ENCODE data around the gene TMX4. TPM values are rescaled to one million over a fixed set of nuclear protein-coding genes. Genes with fewer than 3 reads are reported as not detected.

TMX4 gene
- polyA plus RNA-seq, 1 donor (not counting 4 experiments of a cell fraction or from before 2014, with no cell fraction given) = 5.9 TPM

GRCh38 chr20:7974785-7975435, 44.7 kb downstream of the TMX4 start:
- dilution Hi-C loops (cut with MboI; ENCODE audit: extremely low pct_ligation_motif_present, low sequenced_read_pairs) = no loop called here
- Histone ChIP-seq H3K9ac (ENCODE audit: control insufficient read depth, extremely low read depth, insufficient read depth, low read length) (no peak overlapping the region), H2AFZ (ENCODE audit: control insufficient read depth, low read length) (no peak overlapping the region), H3K4me2 (ENCODE audit: control insufficient read depth, extremely low read depth, insufficient read depth, low read depth, low read length) (no peak overlapping the region), H3K27ac (ENCODE audit: control insufficient read depth, insufficient read depth, low read length) (no peak overlapping the region), H3K36me3 (ENCODE audit: control insufficient read depth in 2 of 2, extremely low read depth in 1 of 2, insufficient read depth in 2 of 2, low read length in 2 of 2) (no peaks in the 10 kb centered on the region), H3K27me3 (ENCODE audit: control insufficient read depth, extremely low read depth, insufficient read depth, low read length) (no peaks in the 10 kb centered on the region), H3K4me3 (ENCODE audit: control insufficient read depth in 2 of 3, extremely low read depth in 1 of 3, insufficient read depth in 2 of 3, low read depth in 1 of 3, low read length in 3 of 3) (no peak overlapping the region), H3K79me2 (ENCODE audit: control insufficient read depth, insufficient read depth, low read length) (no peaks in the 10 kb centered on the region), H4K20me1 (ENCODE audit: control insufficient read depth, extremely low read depth, insufficient read depth, low read length) (no peaks in the 10 kb centered on the region), H3K4me1 (ENCODE audit: control insufficient read depth, extremely low read depth, insufficient read depth, low read length) (no peaks in the 10 kb centered on the region), H3K9me1 (ENCODE audit: control insufficient read depth, extremely low read depth, insufficient read depth, low read length) (no peaks in the 10 kb centered on the region), H3K9me3 (ENCODE audit: control insufficient read depth, low read depth, low read length) (no peaks in the 10 kb centered on the region)
- no peak for DNase-seq (ENCODE audit: low read depth, low spot score)
- no peak for FAIRE-seq
- no peak for TF ChIP-seq CTCF (optimal IDR thresholded peaks at IDR 0.05 in 1 of 3, IDR thresholded peaks at IDR 0.05 in 1 of 3, conservative IDR thresholded peaks at IDR 0.05 in 1 of 3; ENCODE audit: extremely low read depth in 1 of 3, insufficient read depth in 2 of 3, low read length in 3 of 3)
- TF ChIP-seq EZH2 (IDR thresholded peaks at IDR 0.05; ENCODE audit: low read length) = no peak

- H3K9me3 ChIP-seq (ENCODE audit: control insufficient read depth, low read depth, low read length) = no peaks in the 10 kb centered on the region
- no peak for FAIRE-seq
- H3K36me3 ChIP-seq (ENCODE audit: control insufficient read depth in 2 of 2, extremely low read depth in 1 of 2, insufficient read depth in 2 of 2, low read length in 2 of 2) = no peaks in the 10 kb centered on the region
- H4K20me1 ChIP-seq (ENCODE audit: control insufficient read depth, extremely low read depth, insufficient read depth, low read length) = no peaks in the 10 kb centered on the region
- H3K4me3 ChIP-seq (ENCODE audit: control insufficient read depth in 2 of 3, extremely low read depth in 1 of 3, insufficient read depth in 2 of 3, low read depth in 1 of 3, low read length in 3 of 3) = no peak overlapping the region
- no peak for TF ChIP-seq EZH2 (IDR thresholded peaks at IDR 0.05; ENCODE audit: low read length)
- no peak for TF ChIP-seq CTCF (optimal IDR thresholded peaks at IDR 0.05 in 1 of 3, IDR thresholded peaks at IDR 0.05 in 1 of 3, conservative IDR thresholded peaks at IDR 0.05 in 1 of 3; ENCODE audit: extremely low read depth in 1 of 3, insufficient read depth in 2 of 3, low read length in 3 of 3)
- H3K9ac ChIP-seq (ENCODE audit: control insufficient read depth, extremely low read depth, insufficient read depth, low read length) = no peak overlapping the region
- H3K9me1 ChIP-seq (ENCODE audit: control insufficient read depth, extremely low read depth, insufficient read depth, low read length) = no peaks in the 10 kb centered on the region
- dilution Hi-C loops (cut with MboI; ENCODE audit: extremely low pct_ligation_motif_present, low sequenced_read_pairs) = no loop called here
- DNase-seq (ENCODE audit: low read depth, low spot score) = no peak
- no peak overlapping the region for H3K4me2 ChIP-seq (ENCODE audit: control insufficient read depth, extremely low read depth, insufficient read depth, low read depth, low read length)
- H2AFZ ChIP-seq (ENCODE audit: control insufficient read depth, low read length) = no peak overlapping the region
- H3K4me1 ChIP-seq (ENCODE audit: control insufficient read depth, extremely low read depth, insufficient read depth, low read length) = peaks cover 4% of the 10 kb centered on the region
- H3K27ac ChIP-seq (ENCODE audit: control insufficient read depth, insufficient read depth, low read length) = no peak overlapping the region
- H3K27me3 ChIP-seq (ENCODE audit: control insufficient read depth, extremely low read depth, insufficient read depth, low read length) = no peaks in the 10 kb centered on the region
- H3K79me2 ChIP-seq (ENCODE audit: control insufficient read depth, insufficient read depth, low read length) = no peaks in the 10 kb centered on the region
Measured at GRCh38 chr20:7971536-7972280, 47.9 kb downstream of the TMX4 start.

All from keratinocyte (primary cell).